Measurements from ENCODE around the gene ZNF655.

DNA sequence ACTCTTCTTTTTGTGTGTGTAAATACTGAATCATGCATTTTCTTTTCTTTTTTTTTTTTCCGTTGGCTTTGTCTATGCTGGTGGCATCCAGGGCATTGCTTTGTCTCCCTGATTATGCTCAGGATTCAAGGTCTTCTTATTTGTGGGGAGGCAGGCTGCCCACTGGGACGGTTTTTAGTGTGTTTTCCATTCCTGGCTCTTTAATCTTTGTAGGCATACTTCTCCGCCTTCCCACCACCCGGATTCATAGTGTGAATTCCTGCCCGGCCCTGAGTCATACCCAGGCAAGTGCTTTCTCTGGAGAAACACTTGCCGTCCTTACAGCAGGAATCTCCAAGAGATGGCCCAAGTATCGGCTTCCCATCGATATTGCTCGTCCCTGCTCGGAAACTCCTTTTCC is 5.2 kb downstream of the ZNF655 start:
- TF ChIP-seq ZNF274 (IDR thresholded peaks at IDR 0.05; ENCODE audit: low read length) (no peak), ZNF274 (tag by site-specific recombination; IDR thresholded peaks at IDR 0.05; ENCODE audit: borderline replicate concordance) (no peak)
- TF ChIP-seq, protein P1, sequence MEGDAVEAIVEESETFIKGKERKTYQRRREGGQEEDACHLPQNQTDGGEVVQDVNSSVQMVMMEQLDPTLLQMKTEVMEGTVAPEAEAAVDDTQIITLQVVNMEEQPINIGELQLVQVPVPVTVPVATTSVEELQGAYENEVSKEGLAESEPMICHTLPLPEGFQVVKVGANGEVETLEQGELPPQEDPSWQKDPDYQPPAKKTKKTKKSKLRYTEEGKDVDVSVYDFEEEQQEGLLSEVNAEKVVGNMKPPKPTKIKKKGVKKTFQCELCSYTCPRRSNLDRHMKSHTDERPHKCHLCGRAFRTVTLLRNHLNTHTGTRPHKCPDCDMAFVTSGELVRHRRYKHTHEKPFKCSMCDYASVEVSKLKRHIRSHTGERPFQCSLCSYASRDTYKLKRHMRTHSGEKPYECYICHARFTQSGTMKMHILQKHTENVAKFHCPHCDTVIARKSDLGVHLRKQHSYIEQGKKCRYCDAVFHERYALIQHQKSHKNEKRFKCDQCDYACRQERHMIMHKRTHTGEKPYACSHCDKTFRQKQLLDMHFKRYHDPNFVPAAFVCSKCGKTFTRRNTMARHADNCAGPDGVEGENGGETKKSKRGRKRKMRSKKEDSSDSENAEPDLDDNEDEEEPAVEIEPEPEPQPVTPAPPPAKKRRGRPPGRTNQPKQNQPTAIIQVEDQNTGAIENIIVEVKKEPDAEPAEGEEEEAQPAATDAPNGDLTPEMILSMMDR (tag by site-specific recombination; IDR thresholded peaks at IDR 0.05), result no peak

Data from HEK293 (cell line).